GM21447 (cell line): ENCODE data around the gene FUCA1.
A peak's percentile ranks its signal among the peaks of the same experiment; 100 is the strongest.
"Not testable (repeated sequence)": the region's sequence is repeated elsewhere in the genome, so short reads cannot be mapped to it uniquely, and the experiment has no call there.

Experiments
- ATAC-seq: cut with Tn5 transposase; IDR thresholded peaks from one replicate; pipeline ENCODE4 v1.9.1; 2021; ENCODE audit not compliant: unreplicated experiment

FUCA1 gene

GRCh38 chr1:23843644-23844043, 24.4 kb downstream of the FUCA1 start:
- ATAC-seq = no peak

GRCh38 chr1:23838401-23838866, 29.7 kb downstream of the FUCA1 start:
- ATAC-seq = peak; percentile 66

DNA sequence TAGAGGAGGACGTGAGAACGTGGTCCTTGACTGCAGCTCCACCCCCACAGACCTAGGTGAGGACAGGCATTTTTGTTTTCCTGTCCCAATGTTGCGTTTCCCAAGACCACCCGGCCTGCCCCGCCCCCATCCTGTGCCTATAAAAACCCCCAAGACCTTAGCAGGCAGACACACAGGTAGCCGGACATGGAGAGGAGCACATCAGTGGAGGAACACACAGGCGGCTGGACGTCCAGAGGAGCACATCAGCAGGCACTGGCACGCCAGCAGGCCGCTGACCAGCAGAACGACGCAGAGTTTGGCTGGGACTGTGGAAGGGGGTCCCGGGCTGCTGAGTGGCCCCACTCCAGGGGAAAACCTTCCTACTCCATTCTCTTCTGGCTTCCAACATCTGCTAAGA, 30.2 kb downstream of the FUCA1 start:
- ATAC-seq = peak; percentile 29

DNA sequence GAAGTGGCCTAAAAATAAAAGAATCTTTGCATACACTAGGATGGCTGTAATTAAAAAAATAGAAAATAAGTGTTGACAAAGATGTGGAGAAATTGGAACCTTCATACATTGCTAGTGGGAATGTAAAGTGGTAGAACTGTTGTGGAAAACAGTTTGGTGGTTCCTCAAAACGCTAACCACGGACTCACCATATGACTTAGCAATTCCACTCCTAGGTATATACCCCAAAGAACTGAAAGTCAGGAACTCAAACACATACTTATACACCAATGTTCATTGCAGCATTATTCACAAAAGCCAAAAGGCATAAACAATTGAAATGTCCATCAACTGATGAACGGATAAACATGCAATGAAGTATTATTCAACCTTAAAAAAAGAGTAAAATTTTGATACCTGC, 32.1 kb downstream of the FUCA1 start:
- no peak for ATAC-seq

DNA sequence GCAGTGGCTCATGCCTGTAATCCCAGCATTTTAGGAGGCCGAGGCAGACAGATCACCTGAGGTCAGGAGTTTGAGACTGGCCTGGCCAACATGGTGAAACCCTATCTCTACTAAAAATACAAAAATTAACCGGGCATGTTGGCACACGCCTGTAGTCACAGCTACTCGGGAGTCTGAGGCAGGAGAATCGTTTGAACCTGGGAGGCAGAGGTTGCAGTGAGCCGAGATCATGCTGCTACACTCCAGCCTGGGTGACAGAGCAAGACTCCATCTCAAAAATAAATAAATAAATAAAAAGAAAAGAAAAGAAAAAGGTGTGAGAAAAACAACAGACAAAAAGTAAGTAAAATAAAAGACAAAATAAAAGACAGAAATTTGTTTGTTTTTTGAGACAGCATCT, 33.9 kb downstream of the FUCA1 start:
- not testable (repeated sequence) for ATAC-seq

- ATAC-seq = no peak
Observed at GRCh38 chr1:23827717-23828116, 40.4 kb downstream of the FUCA1 start.

DNA sequence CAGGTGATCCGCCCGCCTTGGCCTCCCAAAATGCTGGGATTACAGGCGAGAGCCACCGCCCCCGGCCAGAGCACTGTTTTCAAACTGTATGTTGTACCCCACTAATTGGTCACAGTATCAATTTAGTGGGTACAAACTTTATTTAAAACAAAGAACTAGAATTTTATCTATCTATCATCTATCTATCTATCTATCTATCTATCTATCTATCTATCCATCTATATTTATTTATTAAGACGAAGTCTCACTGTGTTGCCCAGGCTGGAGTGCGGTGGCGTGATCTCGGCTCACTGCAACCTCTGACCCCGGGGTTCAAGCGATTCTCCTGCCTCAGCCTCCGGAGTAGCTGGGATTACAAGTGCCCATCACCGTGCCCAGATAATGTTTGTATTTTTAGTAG, 41.5 kb downstream of the FUCA1 start:
- ATAC-seq = not testable (repeated sequence)

DNA sequence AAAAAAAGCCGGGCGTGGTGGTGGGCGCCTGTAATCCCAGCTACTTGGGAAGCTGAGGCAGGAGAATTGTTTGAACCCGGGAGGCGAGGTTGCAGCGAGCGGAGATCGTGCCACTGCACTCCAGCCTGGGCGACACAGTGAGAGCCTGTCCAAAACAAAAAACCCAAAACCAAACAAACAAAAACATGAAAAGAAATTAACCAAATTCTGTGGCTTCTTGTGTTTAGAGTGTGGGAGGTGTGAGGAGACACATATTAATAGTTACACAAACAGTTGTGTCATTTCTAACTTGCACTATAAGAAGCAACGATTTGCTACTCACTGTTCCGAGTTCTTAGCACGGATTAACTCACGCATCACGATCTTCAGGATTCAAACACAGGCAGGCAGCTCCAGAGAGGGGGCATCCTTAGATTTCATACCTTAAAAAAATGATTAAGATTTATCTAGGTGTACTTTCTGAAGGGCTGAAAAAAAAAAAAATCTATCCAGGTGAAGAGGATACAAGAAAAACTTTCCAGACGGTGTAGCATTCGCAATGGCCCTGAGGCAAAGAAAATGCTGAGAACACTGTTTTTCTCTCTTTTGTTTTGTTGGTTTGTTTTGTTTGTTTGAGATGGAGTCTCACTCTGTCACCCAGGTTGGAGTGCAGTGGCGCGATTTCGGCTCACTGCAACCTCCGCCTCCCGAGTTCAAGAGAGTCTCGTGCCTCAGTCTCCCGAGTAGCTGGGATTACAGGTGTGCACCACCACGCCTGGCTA, 42.1 kb downstream of the FUCA1 start:
- peak; percentile 39 for ATAC-seq

DNA sequence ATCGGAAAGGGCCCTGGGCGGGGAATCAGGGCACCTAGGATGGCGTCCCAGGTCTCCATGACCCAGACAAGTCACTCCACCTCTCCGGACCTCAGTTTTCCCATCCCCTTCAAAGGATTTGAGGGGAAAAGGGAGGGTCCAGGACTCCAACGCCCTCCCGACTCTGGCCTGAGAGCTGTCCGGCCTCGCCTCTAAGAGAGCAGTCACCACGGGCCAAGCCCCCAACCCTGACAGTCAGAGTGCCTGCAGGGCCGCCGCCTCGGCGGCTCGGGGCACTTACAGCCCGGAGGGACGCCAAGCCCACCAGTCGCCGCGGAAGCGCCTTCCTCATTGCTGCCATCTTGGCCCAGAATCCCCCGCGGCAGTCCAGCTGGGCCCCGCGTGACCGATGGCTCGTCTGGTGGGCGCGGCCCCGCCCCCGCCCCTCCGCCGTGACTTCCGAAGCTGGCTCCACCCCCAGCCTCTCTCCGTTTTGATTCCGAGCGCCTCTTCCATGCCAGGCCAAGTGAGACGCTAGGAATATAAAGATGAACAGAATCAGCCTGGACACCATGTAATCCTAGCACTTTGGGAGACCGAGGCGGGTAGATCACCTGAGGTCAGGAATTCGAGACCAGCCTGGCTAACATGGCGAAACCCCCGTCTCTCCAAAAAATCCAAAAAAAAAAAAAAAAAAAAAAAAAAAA, 42.9 kb downstream of the FUCA1 start, which contains the start of gene HMGCL:
HMGCL (minus strand) TSS at position 354 of the 686 bp plus-strand sequence; CDS start at position 340, 14 bp downstream.
- peak; percentile 79 for ATAC-seq

DNA sequence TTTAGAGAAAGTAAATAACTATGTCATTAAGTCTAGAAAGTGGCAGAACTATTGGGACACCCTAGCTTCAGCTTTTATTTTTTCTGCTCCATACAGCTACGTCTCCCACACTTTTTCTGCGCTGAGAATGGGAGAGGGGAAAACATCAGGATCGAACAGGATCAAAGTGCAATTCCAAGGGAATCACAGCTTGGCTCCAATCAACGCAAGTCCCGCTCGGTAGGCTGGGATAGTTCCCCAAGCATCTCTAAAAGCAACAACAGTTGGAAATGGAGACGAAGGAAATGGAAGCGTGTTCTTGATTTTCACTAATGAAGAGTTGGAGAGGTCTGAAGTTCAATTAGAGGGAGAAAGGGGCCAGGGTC, 43.4 kb downstream of the FUCA1 start:
- no peak for ATAC-seq

- ATAC-seq = no peak
Observed at GRCh38 chr1:23823767-23824166, 44.3 kb downstream of the FUCA1 start.

DNA sequence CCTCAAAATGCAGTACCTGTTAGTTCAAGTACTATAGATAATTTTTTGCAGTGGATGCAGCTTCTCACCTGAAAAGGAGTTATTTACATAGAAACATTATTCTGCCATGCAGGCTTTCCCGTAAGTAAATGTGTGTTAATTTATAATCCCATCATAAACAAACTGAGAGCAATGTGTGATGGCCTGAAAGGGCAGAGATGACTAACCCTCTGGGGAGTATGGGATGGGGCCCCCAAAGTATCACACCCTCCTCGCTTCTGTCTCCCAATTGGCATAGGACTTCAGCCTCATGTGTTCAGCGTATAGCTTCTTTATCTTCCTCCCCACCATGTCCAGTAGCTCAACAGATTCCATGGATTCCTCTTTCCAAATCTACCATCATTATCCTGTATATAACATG, 50.5 kb downstream of the FUCA1 start:
- peak; percentile 54 for ATAC-seq

DNA sequence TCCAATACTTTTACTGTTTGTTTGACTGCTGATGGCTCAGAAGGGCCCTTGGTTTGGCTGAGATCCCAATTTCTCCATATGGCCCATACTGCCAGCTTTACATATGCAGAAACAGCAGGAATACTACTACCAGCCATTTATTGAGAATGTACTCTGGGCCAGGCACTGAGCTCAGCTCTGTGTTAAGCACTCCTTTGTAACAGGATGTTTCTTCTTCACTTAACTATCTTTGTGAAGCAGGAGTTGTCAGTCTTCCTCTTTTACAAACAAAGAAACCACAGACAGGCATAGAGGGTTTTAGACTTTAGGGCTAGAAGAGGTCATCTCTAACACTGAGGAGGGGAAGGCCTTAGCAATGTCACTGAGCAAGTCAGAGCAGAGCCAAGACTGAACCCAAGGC, 51.2 kb downstream of the FUCA1 start:
- ATAC-seq = no peak

DNA sequence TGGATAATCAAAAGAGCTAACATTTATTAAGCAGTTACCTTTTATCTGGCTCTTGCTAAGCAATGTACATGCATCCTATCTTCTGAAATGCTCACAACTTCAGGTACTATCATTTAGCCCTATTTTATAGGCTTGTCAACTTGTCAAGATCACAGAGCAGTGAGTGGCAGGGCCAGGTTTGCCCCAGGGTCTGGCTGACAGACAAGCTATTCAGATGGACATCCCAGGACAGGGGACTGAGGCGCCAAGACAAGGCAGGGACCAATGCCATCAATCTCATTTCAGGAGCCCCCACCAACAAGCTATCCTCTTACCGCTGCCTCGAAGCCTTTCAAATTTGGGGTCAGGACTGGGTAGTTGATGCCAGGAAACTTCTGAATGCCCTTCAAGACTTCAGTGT, 51.7 kb downstream of the FUCA1 start:
- ATAC-seq = no peak

GRCh38 chr1:23814016-23814415, 54.1 kb downstream of the FUCA1 start:
- ATAC-seq = no peak

- ATAC-seq = no peak
Observed at GRCh38 chr1:23810818-23811540, 57.1 kb downstream of the FUCA1 start.

DNA sequence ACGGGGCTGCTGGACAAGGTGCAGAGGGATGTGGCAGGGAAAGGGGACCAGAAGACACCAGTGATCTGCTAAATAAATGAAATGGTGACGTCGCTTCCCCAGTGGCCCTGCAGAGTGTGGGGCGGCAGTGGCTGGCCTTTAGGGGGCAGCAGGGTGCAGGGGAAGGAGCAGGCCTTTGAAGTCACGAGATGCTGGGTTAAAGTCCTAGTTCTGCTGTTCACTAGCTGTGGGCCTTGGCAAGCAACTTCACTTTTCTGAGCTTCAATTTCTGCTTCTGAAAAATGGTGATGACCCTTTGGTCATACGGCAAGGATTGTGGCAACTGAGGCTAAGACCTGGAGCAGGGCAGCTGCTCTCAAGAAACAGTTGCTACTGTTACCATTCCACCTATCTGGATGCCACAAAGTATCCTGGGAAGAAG, 58.3 kb downstream of the FUCA1 start:
- ATAC-seq = peak; percentile 62

- no peak for ATAC-seq
Observed at GRCh38 chr1:23807453-23807852, 60.6 kb downstream of the FUCA1 start.

- no peak for ATAC-seq
Observed at GRCh38 chr1:23806280-23806679, 61.8 kb downstream of the FUCA1 start.

GRCh38 chr1:23805025-23805424, 63.1 kb downstream of the FUCA1 start:
- no peak for ATAC-seq

DNA sequence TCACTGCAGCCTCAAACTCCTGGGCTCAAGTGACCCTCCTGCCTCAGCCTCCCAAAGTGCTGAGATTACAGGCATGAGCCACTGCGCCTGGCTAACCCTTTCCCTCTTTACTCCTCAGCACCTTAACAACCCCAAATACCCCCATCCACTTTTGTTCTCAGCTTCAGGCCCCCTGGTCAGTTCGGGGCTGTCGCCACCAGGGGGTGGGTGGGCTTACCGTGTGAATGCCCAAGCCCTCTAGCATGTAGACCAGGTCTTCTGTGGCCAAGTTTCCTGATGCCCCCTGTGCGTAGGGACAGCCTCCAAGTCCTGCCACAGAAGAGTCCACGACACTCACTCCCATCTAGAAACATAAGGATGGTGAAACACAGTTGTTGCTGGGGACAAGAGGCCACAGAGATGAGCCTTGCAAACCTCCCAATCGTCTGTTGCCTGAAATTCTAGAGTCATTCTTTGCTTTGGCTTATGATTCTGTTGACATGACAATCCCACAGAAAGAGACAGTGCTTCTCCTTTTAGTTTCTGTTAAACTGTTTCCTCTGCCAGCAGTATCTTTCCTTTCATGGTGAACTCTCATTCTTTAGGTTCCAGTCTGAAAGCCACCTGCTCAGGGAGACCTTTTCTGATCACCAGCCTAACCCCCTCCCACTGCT, 63.8 kb downstream of the FUCA1 start:
- ATAC-seq = no peak
